Endothelial cell of umbilical vein (primary cell): ENCODE data around the gene AZGP1. TPM values are rescaled to one million over a fixed set of nuclear protein-coding genes. Genes with fewer than 3 reads are reported as not detected.
"Not testable (repeated sequence)": the region's sequence is repeated elsewhere in the genome, so short reads cannot be mapped to it uniquely, and the experiment has no call there.

Experiments used
- BruUV-seq: library from RNA; stranded (reverse); fragments of 400-500 nt; replicated peaks from 2 replicates; lab custom pipeline; 2021; lab: Mats Ljungman, UMichigan
- CTCF ChIA-PET: fragments of 300-600, 350-600 bp; sonication (Branson Sonifier 250); formaldehyde crosslinking; loops from one replicate; lab custom pipeline; 2021; ENCODE audit warnings: antibody characterized with exemption, inconsistent platforms; lab: Charles Lee
- POLR2A ChIA-PET: fragments of 300-600, 350-600 bp; sonication (Branson Sonifier 250); formaldehyde crosslinking; loops from one replicate; lab custom pipeline; 2021; ENCODE audit warnings: antibody characterized with exemption, inconsistent platforms; lab: Charles Lee
- DNase-seq: peaks from one replicate; pipeline ENCODE4 v3.0.0-alpha.2; 2011; ENCODE audit warnings: low read depth, low spot score
- FAIRE-seq: peaks from 2 replicates; lab custom pipeline; 2011; peaks lifted over from hg19 to GRCh38; lab: Jason Lieb, UNC
- H2AFZ ChIP-seq: 2 replicates; pipeline ENCODE4 v1.6.0; 2012; ENCODE audit warnings: low read depth, low read length, control low read depth, inconsistent platforms
- H3K27ac ChIP-seq: 2 replicates; pipeline ENCODE4 v1.5.1; 2011; ENCODE audit warnings: low read depth, mild to moderate bottlenecking, control low read depth, low read length, moderate library complexity; ENCODE audit not compliant: insufficient read depth
- H3K27me3 ChIP-seq, 2 experiments: 2 replicates each; pipeline versions ENCODE4 v1.6.0 to v1.6.1; 2011; ENCODE audit warnings: low read length in 2 of 2, mixed read lengths in 1 of 2; ENCODE audit not compliant: control insufficient read depth in 2 of 2, insufficient read depth in 2 of 2
- H3K36me3 ChIP-seq, 2 experiments: 2 replicates in 1 of 2; 3 replicates in 1 of 2; pipeline ENCODE4 v1.5.1; 2011; ENCODE audit warnings: low read length in 2 of 2, mild to moderate bottlenecking in 1 of 2, moderate library complexity in 1 of 2; ENCODE audit not compliant: control insufficient read depth in 2 of 2, insufficient read depth in 2 of 2; ENCODE audit errors: extremely low read depth in 1 of 2
- H3K4me1 ChIP-seq: 3 replicates; pipeline ENCODE4 v1.5.1; 2011; ENCODE audit warnings: mild to moderate bottlenecking, low read length; ENCODE audit not compliant: control insufficient read depth, insufficient read depth; ENCODE audit errors: extremely low read depth
- H3K4me2 ChIP-seq: 2 replicates; pipeline ENCODE4 v1.6.1; 2011; ENCODE audit warnings: low read length, control low read depth, mixed read lengths; ENCODE audit not compliant: insufficient read depth
- H3K4me3 ChIP-seq, 3 experiments: fragments of 200-600 bp in 1 of 3; sonication (generic), shearing (Covaris generic) in 1 of 3; replicated peaks in 1 of 3; 2 replicates each; pipeline ENCODE4 v1.5.1; 2011 to 2016; ENCODE audit warnings: control low read depth in 3 of 3, low read length in 3 of 3, mild to moderate bottlenecking in 2 of 3, inconsistent platforms in 1 of 3, low read depth in 1 of 3, moderate library complexity in 1 of 3; ENCODE audit not compliant: insufficient read depth in 1 of 3
- H3K79me2 ChIP-seq: 2 replicates; pipeline ENCODE4 v1.6.0; 2012; ENCODE audit warnings: low read length, inconsistent platforms; ENCODE audit not compliant: control insufficient read depth, insufficient read depth
- H3K9ac ChIP-seq: replicated peaks from 2 replicates; pipeline ENCODE3; 2011; ENCODE audit warnings: low read length, control low read depth; ENCODE audit not compliant: insufficient read depth; ENCODE audit errors: extremely low read depth
- H3K9me1 ChIP-seq: replicated peaks from 3 replicates; pipeline ENCODE4 v1.6.0; 2011; ENCODE audit warnings: mild to moderate bottlenecking, low read length; ENCODE audit not compliant: control insufficient read depth, insufficient read depth; ENCODE audit errors: extremely low read depth
- H3K9me3 ChIP-seq: replicated peaks from 2 replicates; pipeline ENCODE4 v1.5.1; 2012; ENCODE audit warnings: low read length, inconsistent platforms; ENCODE audit not compliant: control insufficient read depth, insufficient read depth
- H4K20me1 ChIP-seq: replicated peaks from 2 replicates; pipeline ENCODE3; 2011; ENCODE audit warnings: mild to moderate bottlenecking, low read length; ENCODE audit not compliant: control insufficient read depth, insufficient read depth; ENCODE audit errors: extremely low read depth
- EZH2 ChIP-seq: IDR thresholded peaks from 2 replicates; pipeline ENCODE4 v1.6.1; 2012; ENCODE audit warnings: borderline replicate concordance, low read depth, mild to moderate bottlenecking, moderate library complexity, low read length, inconsistent platforms; ENCODE audit not compliant: severe bottlenecking
- FOS ChIP-seq: IDR thresholded peaks from 2 replicates; pipeline ENCODE4 v1.6.1; 2011; ENCODE audit warnings: mild to moderate bottlenecking, low read length, moderate library complexity, borderline replicate concordance; ENCODE audit not compliant: insufficient read depth
- GATA2 ChIP-seq: IDR thresholded peaks from 2 replicates; pipeline ENCODE4 v1.7.0; 2011; ENCODE audit warnings: low read depth, mild to moderate bottlenecking, moderate library complexity, mixed read lengths, low read length; ENCODE audit not compliant: insufficient read length, insufficient read depth
- JUN ChIP-seq: IDR thresholded peaks from 2 replicates; pipeline ENCODE4 v1.6.1; 2011; ENCODE audit warnings: borderline replicate concordance, low read depth; ENCODE audit not compliant: insufficient read length, insufficient read depth
- MYC ChIP-seq: IDR thresholded peaks from one replicate; pipeline ENCODE4 v1.6.1; 2011; ENCODE audit warnings: mild to moderate bottlenecking, low read depth, low read length
- POLR2A ChIP-seq: IDR thresholded peaks from 2 replicates; pipeline ENCODE4 v1.6.1; 2012; ENCODE audit warnings: low read depth, mild to moderate bottlenecking, control low read depth, low read length
- POLR2AphosphoS5 ChIP-seq: IDR thresholded peaks from 2 replicates; pipeline ENCODE4 v1.6.1; 2012; ENCODE audit warnings: low read depth, mild to moderate bottlenecking, control low read depth, low read length, moderate library complexity; ENCODE audit not compliant: insufficient read depth
- dilution Hi-C: fragments of 300-500 bp; cut with MboI; formaldehyde crosslinking; loops from one replicate; pipeline ENCODE4 v1.15.0; 2019; ENCODE audit warnings: low sequenced_read_pairs; ENCODE audit not compliant: extremely low pct_ligation_motif_present
- intact Hi-C: fragments of 100-400 bp; cut with micrococcal nuclease; formaldehyde crosslinking; loops from one replicate; pipeline ENCODE4 v1.10.0; 2022
- polyA plus RNA-seq, 4 experiments: library from polyadenylated mRNA; depleted of rRNA in 3 of 4; stranded (reverse) in 3 of 4; unstranded in 1 of 4; fragments of >200 nt; gene quantifications; 2 replicates each; pipeline versions ENCODE4 v1.2.1 to v1.2.3, GENCODE V29; 2011 to 2012; ENCODE audit warnings: missing spikeins in 1 of 4
- total RNA-seq: library from RNA; stranded (reverse); gene quantifications from 2 replicates; pipeline ENCODE4 v1.2.3, GENCODE V29; 2021
- TF ChIP-seq, protein P1 (sequence below), 2 donors: IDR thresholded peaks; 1 replicate in 1 of 2; 2 replicates in 1 of 2; pipeline ENCODE4 v1.5.1; 2011; ENCODE audit warnings: low read length in 2 of 2, mild to moderate bottlenecking in 2 of 2, moderate library complexity in 2 of 2, control low read depth in 1 of 2, inconsistent platforms in 1 of 2, low read depth in 1 of 2; ENCODE audit not compliant: insufficient read depth in 1 of 2; ENCODE audit errors: extremely low read depth in 1 of 2
- TF ChIP-seq, protein P2 (sequence below): IDR thresholded peaks from 2 replicates; pipeline ENCODE4 v1.6.1; 2011; ENCODE audit not compliant: insufficient read depth, insufficient read length

The AZGP1 gene
- total and polyA plus RNA-seq, 2 donors (not counting 3 experiments of a cell fraction or from before 2014, with no cell fraction given) = not detected

DNA sequence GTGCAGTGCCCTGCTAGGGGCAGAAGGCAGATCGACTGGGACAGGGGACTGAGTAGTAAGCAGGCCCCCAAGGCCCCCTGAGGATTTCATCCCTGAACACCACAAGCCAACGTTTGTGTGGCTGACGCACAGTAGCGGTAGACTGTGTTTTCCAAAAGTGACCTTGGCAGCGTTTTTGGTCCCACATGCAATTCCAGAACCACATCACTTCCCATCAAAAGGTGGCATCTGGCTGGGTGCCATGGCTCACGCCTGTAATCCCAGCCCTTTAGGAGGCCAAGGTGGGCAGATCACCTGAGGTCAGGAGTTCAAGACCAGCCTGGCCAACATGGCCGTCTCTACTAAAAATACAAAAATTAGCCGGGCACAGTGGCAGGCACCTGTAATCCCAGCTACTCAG lies 34.1 kb upstream of the AZGP1 start:
- H2AFZ ChIP-seq, H4K20me1 ChIP-seq, H3K9me1 ChIP-seq, DNase-seq, FAIRE-seq, H3K4me3 ChIP-seq, H3K27me3 ChIP-seq, BruUV-seq, H3K4me2 ChIP-seq, dilution Hi-C loops, H3K36me3 ChIP-seq, POLR2A ChIA-PET, H3K4me1 ChIP-seq, H3K27ac ChIP-seq, H3K9me3 ChIP-seq, H3K79me2 ChIP-seq, H3K9ac ChIP-seq, intact Hi-C loops: not testable (repeated sequence)
- CTCF ChIA-PET = interaction anchor here (1.1 kb wide), 1 partner anchor 16 kb away, joined by 5 read pairs; no protein-coding TSS in a partner anchor

DNA sequence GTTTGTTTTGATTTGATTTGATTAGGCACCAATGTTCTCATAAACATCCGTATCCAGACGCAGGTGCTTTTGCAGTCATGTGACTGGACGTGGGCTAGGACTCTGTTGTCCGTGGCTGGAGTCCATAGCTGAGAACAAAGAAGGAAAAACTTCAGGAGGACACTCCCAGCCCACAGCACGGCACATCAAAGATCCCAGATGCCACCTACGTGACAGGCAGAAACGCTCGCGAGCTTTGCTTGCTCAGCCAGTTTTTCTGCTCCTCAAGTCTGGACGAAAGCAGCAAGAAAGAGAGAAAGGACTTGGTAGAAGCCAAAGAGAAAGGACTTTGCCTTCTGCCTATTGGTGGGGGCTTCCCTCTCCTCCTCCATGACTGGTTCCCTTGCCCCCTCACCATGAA lies 32.7 kb upstream of the AZGP1 start:
- no peak overlapping the region for H3K9ac ChIP-seq
- ChIA-PET POLR2A (no interaction called here), CTCF (interaction anchor here (1.6 kb wide), 1 partner anchor 13 kb away, joined by 3 read pairs; no protein-coding TSS in a partner anchor)
- TF ChIP-seq, protein P1, sequence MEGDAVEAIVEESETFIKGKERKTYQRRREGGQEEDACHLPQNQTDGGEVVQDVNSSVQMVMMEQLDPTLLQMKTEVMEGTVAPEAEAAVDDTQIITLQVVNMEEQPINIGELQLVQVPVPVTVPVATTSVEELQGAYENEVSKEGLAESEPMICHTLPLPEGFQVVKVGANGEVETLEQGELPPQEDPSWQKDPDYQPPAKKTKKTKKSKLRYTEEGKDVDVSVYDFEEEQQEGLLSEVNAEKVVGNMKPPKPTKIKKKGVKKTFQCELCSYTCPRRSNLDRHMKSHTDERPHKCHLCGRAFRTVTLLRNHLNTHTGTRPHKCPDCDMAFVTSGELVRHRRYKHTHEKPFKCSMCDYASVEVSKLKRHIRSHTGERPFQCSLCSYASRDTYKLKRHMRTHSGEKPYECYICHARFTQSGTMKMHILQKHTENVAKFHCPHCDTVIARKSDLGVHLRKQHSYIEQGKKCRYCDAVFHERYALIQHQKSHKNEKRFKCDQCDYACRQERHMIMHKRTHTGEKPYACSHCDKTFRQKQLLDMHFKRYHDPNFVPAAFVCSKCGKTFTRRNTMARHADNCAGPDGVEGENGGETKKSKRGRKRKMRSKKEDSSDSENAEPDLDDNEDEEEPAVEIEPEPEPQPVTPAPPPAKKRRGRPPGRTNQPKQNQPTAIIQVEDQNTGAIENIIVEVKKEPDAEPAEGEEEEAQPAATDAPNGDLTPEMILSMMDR (IDR thresholded peaks at IDR 0.05; ENCODE audit: extremely low read depth in 1 of 2, insufficient read depth in 1 of 2, low read depth in 1 of 2, low read length in 2 of 2) = no peak
- TF ChIP-seq JUN (no peak), MYC (no peak), GATA2 (no peak), FOS (no peak), POLR2A (no peak), EZH2 (no peak), POLR2AphosphoS5 (no peak)
- TF ChIP-seq, protein P2, sequence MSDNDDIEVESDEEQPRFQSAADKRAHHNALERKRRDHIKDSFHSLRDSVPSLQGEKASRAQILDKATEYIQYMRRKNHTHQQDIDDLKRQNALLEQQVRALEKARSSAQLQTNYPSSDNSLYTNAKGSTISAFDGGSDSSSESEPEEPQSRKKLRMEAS = no peak
- no peaks in the 10 kb centered on the region for H3K4me1 ChIP-seq
- H3K27me3 ChIP-seq = no peaks in the 10 kb centered on the region
- no peaks in the 10 kb centered on the region for H3K79me2 ChIP-seq
- H3K36me3 ChIP-seq = no peaks in the 10 kb centered on the region
- no peaks in the 10 kb centered on the region for H4K20me1 ChIP-seq
- H2AFZ ChIP-seq = no peak overlapping the region
- no peak overlapping the region for H3K27ac ChIP-seq
- dilution Hi-C loops = no loop called here
- intact Hi-C loops = no loop called here
- no peak for DNase-seq
- H3K4me2 ChIP-seq = no peak overlapping the region
- H3K9me1 ChIP-seq = no peaks in the 10 kb centered on the region
- no peaks in the 10 kb centered on the region for H3K9me3 ChIP-seq
- BruUV-seq = no TSS peak
- no peak for FAIRE-seq
- no peak overlapping the region for H3K4me3 ChIP-seq
